Measurements from ENCODE around the gene XPR1.
"Not testable (repeated sequence)": the region's sequence is repeated elsewhere in the genome, so short reads cannot be mapped to it uniquely, and the experiment has no call there.

Gene XPR1

GRCh38 chr1:180727751-180728150 lies 95.9 kb downstream of the XPR1 start:
- not testable (repeated sequence) for DNase-seq

- DNase-seq, result no peak
Observed at GRCh38 chr1:180728472-180729106, 96.8 kb downstream of the XPR1 start.

GRCh38 chr1:180731131-180731530 lies 99.3 kb downstream of the XPR1 start:
- DNase-seq, result no peak

GRCh38 chr1:180732866-180733265 lies 101.0 kb downstream of the XPR1 start:
- no peak for DNase-seq

GRCh38 chr1:180734366-180734765 lies 102.5 kb downstream of the XPR1 start:
- DNase-seq, result no peak

- no peak for DNase-seq
Observed at GRCh38 chr1:180742663-180743062, 110.8 kb downstream of the XPR1 start.

- no peak for DNase-seq
Observed at GRCh38 chr1:180743868-180744267, 112.0 kb downstream of the XPR1 start.

- DNase-seq, result no peak
Observed at GRCh38 chr1:180745098-180745497, 113.3 kb downstream of the XPR1 start.

- no peak for DNase-seq
Observed at GRCh38 chr1:180751921-180752320, 120.1 kb downstream of the XPR1 start.

- DNase-seq, result no peak
Observed at GRCh38 chr1:180754453-180754852, 122.6 kb downstream of the XPR1 start.

GRCh38 chr1:180757657-180758056 lies 125.8 kb downstream of the XPR1 start:
- no peak for DNase-seq

- DNase-seq, result no peak
Observed at GRCh38 chr1:180762796-180763195, 131.0 kb downstream of the XPR1 start.

GRCh38 chr1:180765151-180765550 lies 133.3 kb downstream of the XPR1 start:
- DNase-seq, result no peak

GRCh38 chr1:180769889-180770288 lies 138.1 kb downstream of the XPR1 start:
- no peak for DNase-seq

- no peak for DNase-seq
Observed at GRCh38 chr1:180773210-180773865, 141.5 kb downstream of the XPR1 start.

- no peak for DNase-seq
Observed at GRCh38 chr1:180775801-180776200, 144.0 kb downstream of the XPR1 start.

- DNase-seq, result no peak
Observed at GRCh38 chr1:180777072-180777689, 145.4 kb downstream of the XPR1 start.

GRCh38 chr1:180778782-180779398 lies 147.1 kb downstream of the XPR1 start:
- DNase-seq, result no peak

GRCh38 chr1:180779584-180779983 lies 147.8 kb downstream of the XPR1 start:
- no peak for DNase-seq

- DNase-seq, result no peak
Observed at GRCh38 chr1:180781718-180782117, 149.9 kb downstream of the XPR1 start.

GRCh38 chr1:180785291-180785690 lies 153.5 kb downstream of the XPR1 start:
- DNase-seq, result no peak

GRCh38 chr1:180785887-180786286 lies 154.1 kb downstream of the XPR1 start:
- no peak for DNase-seq

GRCh38 chr1:180786624-180787023 lies 154.8 kb downstream of the XPR1 start:
- no peak for DNase-seq
